ENCODE results near the gene PLXNA2. TPM values are rescaled to one million over a fixed set of nuclear protein-coding genes. Genes with fewer than 3 reads are reported as not detected.

Gene PLXNA2
- total and polyA plus RNA-seq, 2 of the 8 experiments (the other 6 are each of a cell fraction or from before 2014, with no cell fraction given): 0.33 to 1.5 TPM

GRCh38 chr1:207993477-207994445 lies 250.4 kb downstream of the PLXNA2 start:
- Histone ChIP-seq H3K23ac (ENCODE audit: insufficient read length) (no peak overlapping the region), H3K27ac (ENCODE audit: low read depth, low read length) (no peak overlapping the region), H3K18ac (ENCODE audit: extremely low read depth, low read length) (no peak overlapping the region), H3K4ac (replicated peaks; ENCODE audit: insufficient read length, low read depth, low read length) (no peak overlapping the region), H2AK5ac (ENCODE audit: low read depth, low read length) (no peak overlapping the region), H2BK120ac (replicated peaks; ENCODE audit: low read depth, low read length) (no peak overlapping the region), H4K5ac (ENCODE audit: insufficient read length, low read depth, low read length) (no peak overlapping the region), H3K4me2 (ENCODE audit: insufficient read depth in 1 of 2, low read depth in 2 of 2, low read length in 2 of 2) (no peak overlapping the region), H4K20me1 (replicated peaks in 1 of 2; ENCODE audit: control insufficient read depth in 1 of 2, insufficient read depth in 2 of 2, low read length in 2 of 2) (no peaks in the 10 kb centered on the region), H3K4me1 (replicated peaks in 1 of 4; ENCODE audit: control insufficient read depth in 3 of 4, insufficient read depth in 4 of 4, low read length in 3 of 4) (peaks cover 0 to 9% (median 6%) of the 10 kb centered on the region in 4 experiments; a peak in 6 of 7 replicates), H2AFZ (ENCODE audit: low read length) (no peak overlapping the region), H4K91ac (replicated peaks; ENCODE audit: insufficient read length, low read length) (no peak overlapping the region), H3K79me1 (ENCODE audit: low read depth, low read length) (no peaks in the 10 kb centered on the region), H3K56ac (replicated peaks; ENCODE audit: insufficient read length, low read depth, low read length) (no peak overlapping the region), H3K23me2 (ENCODE audit: low read depth, low read length) (no peaks in the 10 kb centered on the region), H2BK12ac (ENCODE audit: low read depth, low read length) (no peak overlapping the region), H3K9ac (replicated peaks in 1 of 4; ENCODE audit: extremely low read depth in 1 of 4, low read depth in 3 of 4, low read length in 3 of 4) (no peak overlapping the region), H3K4me3 (ENCODE audit: extremely low read depth in 1 of 4, insufficient read depth in 2 of 4, low read depth in 3 of 4, low read length in 4 of 4) (no peak overlapping the region), H3K79me2 (ENCODE audit: control insufficient read depth in 1 of 2, insufficient read depth in 2 of 2, low read length in 2 of 2) (no peaks in the 10 kb centered on the region), H3K36me3 (ENCODE audit: control insufficient read depth in 2 of 4, insufficient read depth in 4 of 4, low read length in 3 of 4) (no peaks in the 10 kb centered on the region), H3K14ac (ENCODE audit: insufficient read length) (no peak overlapping the region), H3K27me3 (replicated peaks in 1 of 4; ENCODE audit: control insufficient read depth in 3 of 4, extremely low read depth in 1 of 4, insufficient read depth in 3 of 4, low read length in 3 of 4) (no peaks in the 10 kb centered on the region), H2BK15ac (ENCODE audit: low read length) (no peak overlapping the region), H4K8ac (ENCODE audit: extremely low read depth, insufficient read depth, low read length) (no peak overlapping the region), H2BK20ac (ENCODE audit: low read length) (no peak overlapping the region), H2BK5ac (ENCODE audit: low read depth, low read length) (no peak overlapping the region), H3K9me3 (ENCODE audit: insufficient read depth in 2 of 2, low read depth in 1 of 2, low read length in 1 of 2) (no peaks in the 10 kb centered on the region)
- CTCF ChIA-PET (ENCODE audit: partially characterized antibody): interaction anchor here (0.6 to 4.1 kb wide), 45 partner anchors 9 to 1112 kb away, joined by 3 to 40 read pairs (median 5); partner anchors contain the start of gene PLXNA2
- DNase-seq (ENCODE audit: low read depth in 1 of 2, low spot score in 2 of 2): peak in 1 of 2 experiments; percentile 70
- FAIRE-seq: peak; percentile 70
- POLR2A ChIA-PET (ENCODE audit: partially characterized antibody): no interaction called here
- 81% methylated on average over 5 of the region's 5 CpGs; no CpG with 5 or more reads in 1 of the 2 experiments for WGBS, 2 experiments (ENCODE audit: extremely low coverage in 1 of 2, insufficient coverage in 1 of 2, insufficient read length in 1 of 2, insufficient replicate concordance in 2 of 2, low coverage in 1 of 2, low lambda C conversion rate in 2 of 2, missing lambda C conversion rate in 1 of 2)
- TF ChIP-seq CTBP2 (IDR thresholded peaks at IDR 0.05; ENCODE audit: borderline replicate concordance, insufficient read depth, insufficient read length, low read length) (no peak), NANOG (IDR thresholded peaks at IDR 0.05; ENCODE audit: insufficient read depth, low read depth, low read length, poor library complexity, severe bottlenecking) (no peak), RNF2 (IDR thresholded peaks at IDR 0.05; ENCODE audit: borderline replicate concordance, low read depth, low read length, missing control alignments, poor library complexity, severe bottlenecking) (no peak), KDM4A (IDR thresholded peaks at IDR 0.05; ENCODE audit: low read depth, low read length, severe bottlenecking) (no peak), EP300 (IDR thresholded peaks at IDR 0.05; ENCODE audit: borderline replicate concordance in 1 of 2, low read depth in 2 of 2, low read length in 2 of 2) (no peak), EZH2 (IDR thresholded peaks at IDR 0.05; ENCODE audit: low read depth, low read length, severe bottlenecking) (no peak), CTCF (IDR thresholded peaks at IDR 0.05; ENCODE audit: control extremely low read depth in 1 of 3, insufficient read depth in 1 of 3, low read depth in 1 of 3, low read length in 3 of 3) (peak; percentile 79 to 90 (median 80))
